Measurements from ENCODE around the gene RPS13.
"Not testable (repeated sequence)": the region's sequence is repeated elsewhere in the genome, so short reads cannot be mapped to it uniquely, and the experiment has no call there.

RPS13 gene

DNA sequence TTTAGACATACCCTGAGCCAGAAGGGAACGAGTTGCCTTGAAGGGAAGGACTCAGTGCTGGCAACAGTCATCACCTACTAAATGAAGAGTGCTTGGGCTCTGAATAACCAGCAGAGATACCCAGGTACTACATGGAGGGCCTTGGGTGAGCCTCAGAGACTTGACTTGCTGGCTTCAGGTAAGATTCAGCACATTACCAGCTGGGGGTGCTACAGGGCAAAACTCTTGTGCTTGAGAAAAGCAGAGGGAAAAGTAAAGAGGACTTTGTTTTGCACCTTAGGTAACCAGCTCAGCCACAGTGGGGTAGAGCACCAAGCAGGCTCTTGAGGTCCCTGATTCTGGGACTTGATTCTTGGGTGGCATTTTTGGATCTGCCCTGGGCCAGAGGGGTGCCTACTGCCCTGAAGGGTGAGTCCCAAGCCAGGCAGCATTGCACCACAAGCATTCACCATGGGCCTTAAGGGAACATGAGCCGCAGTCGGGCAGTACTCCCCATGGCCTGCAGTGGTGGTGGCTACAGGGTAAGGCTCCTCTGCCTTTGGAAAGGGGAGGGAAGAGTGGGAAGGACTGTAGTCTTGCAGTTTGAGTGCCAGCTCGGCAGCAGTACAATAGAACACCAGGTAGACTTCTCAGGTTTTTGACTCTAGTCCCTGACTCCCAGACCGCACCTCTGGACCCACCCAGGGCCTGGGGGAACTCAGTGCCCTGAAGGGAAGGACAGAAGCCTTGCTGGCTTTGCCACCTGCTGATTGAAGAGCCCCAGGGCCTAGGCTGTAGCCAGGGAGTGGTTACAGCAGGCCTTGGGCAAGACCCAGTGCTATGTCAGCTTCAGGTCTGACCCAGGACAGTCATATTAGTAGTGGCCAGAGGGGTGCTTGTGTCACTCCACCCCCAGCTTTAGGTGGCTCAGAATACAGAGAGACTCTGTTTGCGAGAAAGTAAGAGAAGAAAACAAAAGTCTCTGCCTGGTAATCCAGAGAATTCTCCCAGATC is 40.5 kb downstream of the RPS13 start:
- no peak for DNase-seq (ENCODE audit: low read depth in 2 of 2)

DNA sequence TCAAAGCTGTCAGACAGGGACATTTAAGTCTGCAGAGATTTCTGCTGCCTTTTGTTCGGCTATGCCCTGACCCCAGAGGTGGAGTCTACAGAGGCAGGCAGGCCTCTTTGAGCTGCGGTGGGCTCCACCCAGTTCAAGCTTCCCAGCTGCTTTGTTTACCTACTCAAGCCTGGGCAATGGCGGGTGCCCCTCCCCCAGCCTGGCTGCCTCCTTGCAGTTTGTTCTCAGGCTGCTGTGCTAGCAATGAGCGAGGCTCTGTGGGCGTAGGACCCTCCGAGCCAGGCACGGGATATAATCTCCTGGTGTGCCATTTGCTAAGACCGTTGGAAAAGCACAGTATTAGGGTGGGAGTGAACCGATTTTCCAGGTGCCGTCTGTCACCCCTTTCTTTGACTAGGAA is 43.4 kb downstream of the RPS13 start:
- DNase-seq (ENCODE audit: low read depth in 2 of 2): not testable (repeated sequence)

DNA sequence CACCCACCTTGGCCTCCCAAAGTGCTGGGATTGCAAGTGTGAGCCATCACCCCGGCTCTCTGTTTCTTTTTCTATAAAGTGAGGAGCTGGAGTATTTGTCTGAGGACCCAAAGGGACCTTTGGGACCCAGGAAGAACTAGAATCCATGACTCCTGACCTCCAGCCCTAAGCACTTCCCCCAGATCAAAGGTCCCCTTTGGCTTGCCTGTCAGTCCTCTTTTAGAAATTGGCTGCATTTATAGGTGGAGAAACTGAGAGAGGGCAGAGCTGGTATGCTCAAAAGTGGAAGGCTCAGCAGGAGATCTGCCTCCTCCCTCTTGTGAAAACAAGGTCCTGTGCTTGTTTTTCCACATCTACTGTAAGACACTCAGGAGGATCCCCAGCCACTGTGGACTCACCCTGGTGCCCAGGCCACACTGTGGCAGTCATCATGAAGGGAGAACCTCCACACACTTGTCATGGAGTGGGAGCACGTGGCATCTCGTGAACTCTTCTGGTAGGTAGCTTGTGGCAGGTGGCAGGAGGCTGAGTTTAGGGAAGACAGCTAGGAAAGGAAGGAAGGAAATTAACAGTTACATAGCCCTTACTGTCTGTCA is 50.9 kb downstream of the RPS13 start:
- DNase-seq (ENCODE audit: low read depth in 2 of 2): no peak

DNA sequence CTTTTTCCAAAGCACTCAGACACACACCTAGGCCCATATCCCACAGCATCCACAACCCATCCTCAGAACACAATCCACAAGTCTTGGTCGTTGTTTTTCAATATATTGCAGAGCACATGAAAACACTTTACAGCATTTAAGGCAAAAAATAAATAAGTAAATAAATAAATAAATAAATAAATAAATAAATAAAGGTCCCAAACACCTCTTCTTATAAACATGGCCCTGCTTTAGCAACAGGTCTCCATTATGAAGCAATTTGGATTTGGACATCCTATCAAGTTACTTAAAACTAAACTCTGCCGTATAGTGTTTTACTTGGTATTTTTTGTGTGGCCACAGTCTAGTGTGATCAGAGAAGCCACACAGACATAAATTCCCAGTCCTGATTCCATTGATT is 52.5 kb downstream of the RPS13 start:
- no peak for DNase-seq (ENCODE audit: low read depth in 2 of 2)
